NCI-H2107 (cell line): ENCODE measurements around the gene LUC7L.
"Not testable (repeated sequence)": the region's sequence is repeated elsewhere in the genome, so short reads cannot be mapped to it uniquely, and the experiment has no call there.

Experiments
- DNase-seq: peaks from one replicate; lab custom pipeline; 2025; lab: John Stamatoyannopoulos, UW

The LUC7L gene

GRCh38 chr16:228852-229730, at the start of gene LUC7L:
LUC7L (minus strand) TSS chr16:229449; CDS start chr16:229339, 110 bp downstream.
- peak; percentile 73 for DNase-seq

- no peak for DNase-seq
These were observed 49.7 kb upstream of the LUC7L start for GRCh38 chr16:278863-279366.

GRCh38 chr16:276426-277077, 47.3 kb upstream of the LUC7L start:
- DNase-seq = no peak

- no peak for DNase-seq
These were observed 46.6 kb upstream of the LUC7L start, which contains the start of gene RGS11 for GRCh38 chr16:275786-276232. RGS11 (minus strand) TSS chr16:275944; CDS start chr16:275911, 33 bp downstream.

- DNase-seq = no peak
These were observed 45.9 kb upstream of the LUC7L start for GRCh38 chr16:275041-275641.

GRCh38 chr16:273547-274421, 44.5 kb upstream of the LUC7L start:
- DNase-seq = no peak

- DNase-seq = no peak
These were observed 43.6 kb upstream of the LUC7L start for GRCh38 chr16:272633-273546.

GRCh38 chr16:270381-271255, 41.4 kb upstream of the LUC7L start:
- no peak for DNase-seq

- no peak for DNase-seq
These were observed 40.0 kb upstream of the LUC7L start for GRCh38 chr16:269061-269796.

- no peak for DNase-seq
These were observed 39.1 kb upstream of the LUC7L start for GRCh38 chr16:268141-269053.

- DNase-seq = not testable (repeated sequence)
These were observed 38.3 kb upstream of the LUC7L start for GRCh38 chr16:267562-267961.

GRCh38 chr16:266258-267164, 37.3 kb upstream of the LUC7L start:
- DNase-seq = no peak

- no peak for DNase-seq
These were observed 36.5 kb upstream of the LUC7L start for GRCh38 chr16:265711-266110.

GRCh38 chr16:265002-265529, 35.8 kb upstream of the LUC7L start:
- no peak for DNase-seq

- DNase-seq = no peak
These were observed 35.2 kb upstream of the LUC7L start for GRCh38 chr16:264440-264951.

GRCh38 chr16:263944-264343, 34.7 kb upstream of the LUC7L start:
- no peak for DNase-seq
